CD4-positive, alpha-beta T cell treated with Interleukin-2 at 100 ng/mL for 4 hours (primary cell): ENCODE data around the gene AKAP6.

Experiments used
- DNase-seq: peaks from one replicate; pipeline ENCODE4 v3.0.0-alpha.2; 2020; ENCODE audit warnings: low spot score

AKAP6 gene

DNA sequence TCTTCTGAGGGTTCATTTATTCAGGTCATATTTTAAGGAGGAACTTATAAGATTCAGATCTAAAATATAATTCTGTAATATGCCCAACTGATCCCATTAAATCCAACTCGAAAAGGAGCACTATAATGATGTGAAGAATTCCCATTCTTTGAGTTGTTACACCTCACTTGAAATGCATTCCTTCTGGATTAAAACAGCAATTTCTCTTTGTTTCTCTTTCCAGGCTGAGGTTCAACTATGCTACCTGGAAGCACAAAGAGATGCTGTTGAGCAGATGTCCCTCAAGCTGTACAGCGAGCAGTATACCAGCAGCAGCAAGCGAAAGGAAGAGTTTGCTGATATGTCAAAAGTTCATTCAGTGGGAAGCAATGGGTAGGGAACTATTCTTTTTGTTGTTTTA, 349.0 kb downstream of the AKAP6 start:
- DNase-seq, result no peak

DNA sequence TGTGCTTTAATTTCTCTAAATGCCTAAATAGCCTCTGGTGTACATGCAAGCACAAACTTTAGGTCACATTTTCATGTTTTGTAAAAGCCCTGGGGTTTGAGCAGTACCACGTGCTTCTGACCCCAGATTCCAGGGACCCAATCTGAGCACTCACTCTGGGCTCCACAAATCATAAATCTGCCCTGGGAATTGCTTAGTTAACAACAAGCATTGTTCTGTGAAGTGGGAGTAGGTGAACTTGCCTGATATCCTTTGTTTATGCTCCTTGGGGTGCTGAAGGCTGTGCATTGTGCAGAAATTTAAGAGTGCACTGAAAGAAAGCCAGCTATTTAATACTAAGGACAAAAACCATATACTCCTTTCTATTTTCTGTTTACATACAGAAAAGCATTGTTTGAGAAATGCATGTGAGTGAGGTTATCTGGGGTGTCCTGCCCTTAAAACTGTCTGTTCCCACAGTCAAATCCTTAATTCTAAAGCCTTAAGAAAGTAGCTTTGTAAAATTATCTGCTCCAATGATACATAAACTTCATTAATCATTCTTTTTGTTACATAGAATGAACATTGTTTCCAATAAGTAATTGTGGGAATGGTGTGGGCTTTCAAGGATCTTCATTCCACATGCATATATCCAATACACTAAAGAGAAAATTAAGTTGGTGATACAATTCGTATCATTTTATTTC, 351.0 kb downstream of the AKAP6 start:
- no peak for DNase-seq

DNA sequence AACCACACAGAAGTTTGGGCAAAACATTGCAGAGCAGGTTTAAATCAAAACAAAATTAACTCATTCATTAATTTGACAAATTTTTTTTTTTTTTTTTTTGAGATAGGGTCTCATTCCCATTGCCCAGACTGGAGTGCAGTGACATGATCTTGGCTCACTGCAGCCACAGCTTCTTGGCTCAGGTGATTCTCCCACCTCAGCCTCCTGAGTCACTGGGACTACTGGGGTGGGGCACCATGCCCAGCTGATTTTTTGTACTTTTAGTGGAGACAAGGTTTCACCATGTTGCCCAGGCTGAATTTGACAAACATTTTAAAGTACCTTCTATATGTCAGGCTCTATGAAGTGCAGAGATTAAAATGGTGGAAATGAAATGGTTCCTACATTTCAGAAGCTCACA, 352.5 kb downstream of the AKAP6 start:
- DNase-seq, result no peak

DNA sequence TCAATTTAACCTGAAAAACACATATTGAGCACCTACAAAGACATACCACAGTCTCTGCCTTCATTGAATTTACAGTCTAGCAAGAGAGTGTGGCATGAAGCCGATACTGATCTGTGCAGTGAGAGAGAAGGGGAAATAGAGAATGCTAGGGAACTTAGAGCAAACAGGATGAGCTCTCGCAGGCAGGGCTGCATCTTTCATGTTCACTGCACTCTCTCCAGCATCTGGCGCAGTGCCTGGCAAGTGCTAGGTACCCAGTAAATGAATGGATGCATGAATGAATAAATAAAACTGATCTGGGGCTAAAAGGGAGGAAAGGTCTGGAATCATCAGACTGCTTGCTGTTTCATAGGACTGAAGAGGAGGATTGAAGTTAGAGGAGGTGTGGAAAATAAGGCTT, 353.1 kb downstream of the AKAP6 start:
- DNase-seq, result no peak

DNA sequence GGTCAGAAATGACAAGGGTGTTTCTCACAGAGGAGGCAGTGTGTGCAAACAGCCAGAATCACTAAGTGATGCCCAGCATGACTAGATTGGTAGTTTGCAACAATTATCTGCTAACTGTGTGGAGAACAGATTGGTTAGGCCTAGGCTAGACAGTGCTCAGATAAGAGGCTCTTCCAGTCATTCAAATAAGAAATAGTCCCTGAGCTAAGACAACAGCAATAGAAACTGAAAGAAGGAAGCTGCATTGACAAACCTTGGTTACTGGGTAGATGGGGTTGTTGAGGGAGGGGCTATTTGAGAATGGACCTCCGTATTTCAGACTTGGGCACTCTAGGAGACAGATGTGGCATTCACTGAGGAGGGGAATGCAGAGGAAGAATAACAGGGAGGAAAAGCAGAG, 354.6 kb downstream of the AKAP6 start:
- DNase-seq, result no peak

DNA sequence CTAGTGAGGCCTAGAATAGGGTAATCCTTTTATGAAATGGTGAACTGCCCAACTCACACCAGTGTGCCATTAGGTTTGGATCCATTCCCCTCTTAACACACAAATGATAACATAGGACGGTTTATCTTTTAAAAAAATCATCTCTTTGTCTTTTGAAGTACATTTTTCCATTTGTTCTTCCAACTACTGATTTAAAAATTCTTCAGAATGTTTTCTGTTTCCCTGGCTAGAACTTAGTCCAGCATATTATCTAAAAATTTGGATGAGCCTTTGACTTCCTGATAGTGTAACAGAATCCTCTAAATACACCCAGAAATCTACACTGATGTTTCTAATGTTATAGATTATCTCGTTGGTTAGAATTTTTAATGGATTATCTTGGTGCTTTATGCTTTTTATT, 359.8 kb downstream of the AKAP6 start:
- DNase-seq, result no peak

DNA sequence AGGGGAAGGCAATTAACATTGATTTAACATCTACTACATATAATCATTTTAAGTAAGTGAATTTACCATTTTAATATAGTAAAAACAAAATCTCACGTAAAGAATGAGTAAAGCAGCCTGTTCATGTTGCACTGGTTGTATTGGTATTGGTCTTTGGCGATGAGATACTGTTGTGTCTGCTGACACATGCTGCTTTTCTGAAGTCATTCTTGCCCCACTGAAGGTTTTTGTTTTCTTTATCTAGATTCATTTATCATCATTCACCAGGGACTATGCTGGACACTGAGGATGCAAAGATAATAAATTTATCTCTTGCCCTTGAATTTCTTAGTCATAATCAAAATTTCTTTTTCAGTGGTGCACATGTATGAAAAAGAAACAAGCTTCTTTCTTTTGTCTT, 363.3 kb downstream of the AKAP6 start:
- no peak for DNase-seq

DNA sequence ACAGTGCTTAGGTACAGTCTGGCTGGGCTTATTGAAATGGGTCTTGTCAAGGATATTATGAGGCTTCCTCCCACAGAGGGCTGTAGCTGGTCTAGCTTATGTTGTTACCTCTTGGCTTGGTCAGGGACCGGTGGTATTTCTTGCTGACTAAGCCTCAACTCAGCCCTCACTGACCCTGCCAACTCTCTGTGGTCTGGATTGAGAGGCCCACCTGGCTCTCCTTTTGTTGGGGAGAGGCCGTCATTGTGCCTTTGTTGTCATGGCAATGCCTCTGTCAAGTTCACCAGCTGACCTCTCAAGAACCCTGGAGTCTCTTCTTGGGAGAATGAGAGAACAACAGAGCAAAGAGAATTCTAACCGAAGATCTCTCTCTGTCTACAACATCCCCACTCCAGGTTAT, 364.0 kb downstream of the AKAP6 start:
- DNase-seq, result no peak

DNA sequence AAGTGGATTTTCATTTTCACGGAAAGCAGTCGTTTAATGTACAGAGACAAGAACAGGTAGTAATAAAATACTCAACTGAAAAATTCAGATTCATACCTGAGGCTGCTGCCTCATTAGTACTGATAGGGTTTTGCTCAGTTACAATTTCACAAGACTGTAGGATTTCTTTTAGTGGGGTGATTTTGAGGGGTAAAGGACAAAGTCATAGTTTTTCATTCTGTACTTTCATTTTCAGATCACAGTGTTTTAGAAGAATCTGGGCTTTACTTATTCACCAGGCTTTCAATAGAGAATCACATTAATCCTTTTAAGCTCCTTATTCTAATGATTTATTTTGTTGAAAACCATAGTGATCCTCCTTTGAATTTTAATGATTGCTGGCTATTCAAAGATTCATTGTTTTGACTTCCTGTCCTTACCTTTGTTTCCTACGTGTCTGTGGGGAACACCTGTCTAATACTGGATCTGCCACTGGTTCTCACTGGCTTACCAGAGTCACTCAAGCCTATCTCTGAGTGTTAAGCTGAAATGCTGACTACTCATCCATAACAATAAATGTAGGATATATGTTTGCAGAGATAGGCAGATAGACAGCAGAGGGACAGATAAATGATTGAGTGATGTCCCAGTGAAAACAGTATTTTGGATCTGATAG, 365.8 kb downstream of the AKAP6 start:
- DNase-seq, result no peak

DNA sequence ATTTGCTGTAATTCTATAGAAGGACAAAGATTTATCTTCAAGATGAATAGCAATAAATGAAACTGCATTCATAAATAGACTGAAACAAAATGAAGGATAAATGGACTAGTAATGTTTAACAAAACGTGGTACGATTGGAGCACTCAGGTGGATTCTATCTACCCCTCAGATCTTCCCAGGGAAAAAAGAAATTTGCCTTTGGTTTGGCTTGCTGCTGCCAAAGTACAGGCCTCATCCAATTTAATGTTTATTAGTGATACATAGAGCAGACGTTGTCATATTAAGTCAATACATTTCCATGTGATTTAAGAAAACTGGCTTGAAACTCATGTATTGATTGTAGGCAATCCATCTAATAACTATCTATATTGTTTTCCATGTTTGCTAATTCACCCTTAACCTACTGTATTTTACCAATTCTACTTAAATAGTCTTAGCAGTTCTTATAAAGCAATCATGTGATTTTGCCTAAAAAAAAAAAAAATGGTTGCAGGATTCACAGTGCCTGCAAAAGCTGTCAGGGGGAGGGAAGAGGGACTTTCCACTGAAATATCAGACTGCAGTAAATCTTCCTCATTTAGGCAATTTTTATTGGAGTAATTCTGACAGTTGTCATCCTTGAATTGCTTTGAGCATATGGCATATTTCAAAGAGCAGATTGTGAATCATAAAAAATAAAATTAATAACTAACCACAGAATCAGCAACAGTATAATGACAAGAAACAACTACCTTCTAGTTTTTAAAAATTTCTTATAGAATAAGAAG, 367.4 kb downstream of the AKAP6 start:
- DNase-seq, result no peak

DNA sequence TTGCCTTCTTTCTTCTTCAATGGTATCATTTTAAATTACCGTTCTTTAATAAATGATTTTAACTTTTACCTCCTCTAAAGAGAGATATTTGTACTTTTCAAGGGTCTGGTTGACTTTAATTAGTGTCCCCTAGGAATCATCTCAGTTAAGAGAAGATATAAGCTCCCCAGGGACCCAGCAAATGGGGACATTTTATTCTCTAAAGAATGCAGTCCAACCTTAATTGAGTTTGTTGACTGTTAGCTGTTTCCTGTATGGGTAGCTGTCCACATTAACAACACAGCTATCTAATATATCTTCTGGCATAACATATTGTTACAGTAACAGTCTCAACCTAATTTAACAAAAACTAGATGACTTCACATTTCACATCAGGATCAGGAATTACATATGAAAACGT, 368.0 kb downstream of the AKAP6 start:
- DNase-seq, result no peak

DNA sequence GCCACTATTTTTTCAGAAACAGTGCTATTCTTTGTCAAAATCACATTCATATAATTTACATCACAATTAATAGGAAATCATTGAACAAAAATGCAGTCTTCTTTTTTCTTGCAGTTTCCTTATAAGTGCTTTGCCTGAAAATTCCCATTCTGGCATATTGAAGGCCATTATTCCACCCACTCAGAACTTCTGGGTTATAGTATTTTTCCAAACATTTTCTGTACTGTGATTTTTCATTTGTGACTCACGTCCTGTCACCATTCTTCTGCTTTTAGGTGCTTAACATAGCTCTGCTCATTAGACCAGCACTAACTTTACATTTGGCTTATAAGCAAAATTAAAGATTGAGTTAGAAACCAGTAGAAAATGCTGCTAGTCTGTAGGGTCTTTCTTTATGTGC, 368.6 kb downstream of the AKAP6 start:
- DNase-seq, result no peak

DNA sequence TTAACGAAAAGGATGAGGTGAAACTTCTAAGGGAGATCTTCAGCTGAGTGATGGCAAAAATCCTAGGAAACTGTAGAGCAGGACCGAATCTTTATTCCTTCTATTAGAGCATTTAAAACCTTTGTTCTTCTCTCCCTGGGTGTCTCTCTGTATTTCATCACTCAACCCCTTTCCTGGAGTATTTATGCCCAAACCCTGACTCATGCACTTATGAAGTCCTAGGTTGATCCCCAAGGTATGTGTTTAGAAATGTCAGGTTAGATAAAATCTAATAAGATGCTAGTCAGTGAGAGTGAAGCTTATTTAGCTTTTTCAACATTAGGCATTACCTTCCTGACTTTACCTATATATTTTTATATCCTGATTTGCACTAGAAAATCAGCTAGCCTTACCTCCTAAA, 369.7 kb downstream of the AKAP6 start:
- no peak for DNase-seq

DNA sequence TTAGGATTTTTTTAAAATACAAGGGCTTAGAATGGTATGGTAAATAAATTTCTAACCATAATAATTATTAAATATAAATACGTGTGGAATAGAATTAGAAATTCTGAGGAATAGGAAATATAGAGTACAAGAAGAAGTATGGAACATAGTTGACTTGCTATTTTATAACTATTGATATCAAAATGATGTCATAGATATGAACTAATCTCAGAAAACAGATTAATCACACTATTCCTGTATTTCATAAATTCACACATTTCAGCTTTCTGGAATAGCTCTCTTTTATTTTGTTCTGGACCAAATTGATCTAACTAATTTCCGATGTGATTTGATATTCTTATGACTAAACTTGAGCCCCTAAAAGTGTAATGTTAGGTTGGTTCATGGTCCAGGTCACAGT, 372.4 kb downstream of the AKAP6 start:
- DNase-seq, result no peak

DNA sequence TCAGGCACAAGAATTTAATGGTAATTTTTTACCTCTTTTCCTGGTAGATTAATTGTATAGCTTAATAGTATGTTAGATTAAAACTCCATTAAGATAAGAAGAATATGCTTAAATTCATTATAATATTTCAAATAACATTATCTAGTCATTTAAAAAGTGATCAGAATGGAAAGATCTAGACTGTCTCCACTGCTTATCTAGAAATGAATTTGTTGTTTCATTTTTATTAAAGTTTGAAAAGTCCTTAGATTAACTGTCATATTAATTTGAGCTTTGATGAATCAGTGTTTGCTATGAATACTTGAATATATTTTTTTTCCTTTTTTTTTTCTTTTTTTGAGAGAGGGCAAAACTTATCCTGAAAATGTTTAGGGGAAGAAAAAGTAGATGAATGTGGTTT, 373.0 kb downstream of the AKAP6 start:
- no peak for DNase-seq

DNA sequence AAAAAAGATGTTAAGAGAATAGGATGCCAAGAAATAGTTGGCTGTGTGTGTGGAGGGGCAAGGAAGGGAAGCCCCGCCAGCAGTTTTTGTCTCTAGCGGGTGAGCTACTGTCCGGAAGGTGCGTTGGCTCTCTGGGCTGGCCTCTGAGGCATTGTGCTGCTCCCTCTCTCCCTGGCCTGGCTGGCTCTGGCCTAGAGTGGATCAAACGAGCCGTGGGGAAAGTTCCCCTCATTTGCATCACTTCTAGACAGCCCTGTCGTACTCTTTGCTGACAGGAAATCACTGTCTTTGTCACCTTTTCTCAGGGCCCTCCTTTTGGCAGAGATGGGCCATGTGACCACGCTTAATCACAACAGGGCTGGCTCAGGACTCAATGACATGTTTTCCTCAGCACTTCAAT, 373.5 kb downstream of the AKAP6 start:
- peak; percentile 22 for DNase-seq

DNA sequence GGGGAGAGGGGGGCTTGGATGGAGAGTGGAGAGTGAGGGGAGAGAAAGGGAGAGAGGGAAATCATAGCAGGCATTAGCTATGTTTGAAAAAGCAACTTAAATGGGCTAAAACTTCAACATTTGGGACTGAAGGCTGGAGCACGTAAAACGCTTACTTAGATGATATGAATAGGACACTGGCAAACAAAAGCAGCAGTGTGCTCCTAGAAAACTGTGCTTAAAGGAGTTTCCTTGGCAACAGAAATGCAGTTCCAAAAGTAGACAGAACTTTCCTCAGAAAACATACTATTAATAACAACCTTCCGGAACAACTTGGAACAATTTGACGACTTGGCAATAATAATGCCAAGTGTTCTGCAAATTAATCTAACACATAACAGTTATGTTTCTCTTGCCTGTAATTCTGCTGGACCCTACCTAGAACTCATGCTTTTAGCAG, 374.1 kb downstream of the AKAP6 start:
- DNase-seq, result no peak

DNA sequence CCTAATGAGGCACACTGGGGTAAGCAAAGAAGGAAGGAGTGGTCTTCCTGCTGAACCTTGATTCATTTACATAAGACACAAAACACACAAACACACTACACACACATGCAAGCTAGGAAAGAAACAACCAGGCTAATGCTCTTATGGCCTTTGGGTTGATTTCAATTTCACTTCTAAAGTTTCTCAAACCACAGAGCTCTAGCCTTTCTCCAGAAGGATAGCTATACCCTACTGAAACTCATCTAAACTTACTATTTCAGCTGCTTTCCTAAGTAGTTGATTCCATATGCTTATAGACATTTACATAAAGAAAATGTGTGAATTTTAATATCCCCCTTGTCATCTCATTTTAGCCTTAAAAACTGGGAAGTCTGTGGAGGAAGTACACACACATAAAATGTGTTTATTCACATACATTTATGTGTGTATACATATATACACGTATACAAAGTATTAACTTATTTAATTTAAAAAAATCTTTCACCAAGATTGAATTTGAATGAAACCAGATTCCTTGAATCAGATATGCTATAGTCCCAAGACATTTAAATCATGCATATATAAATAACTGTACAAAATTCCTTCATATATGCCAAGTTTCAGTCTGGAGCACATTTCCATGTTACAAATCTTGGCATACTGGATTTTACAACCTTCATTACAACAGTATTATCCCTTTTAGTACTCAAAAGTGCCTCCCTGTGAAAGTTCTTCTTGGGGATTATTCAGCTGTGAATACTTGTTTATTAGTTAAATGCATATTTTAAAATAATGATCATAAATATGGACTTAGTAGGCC, 377.8 kb downstream of the AKAP6 start:
- DNase-seq, result no peak

DNA sequence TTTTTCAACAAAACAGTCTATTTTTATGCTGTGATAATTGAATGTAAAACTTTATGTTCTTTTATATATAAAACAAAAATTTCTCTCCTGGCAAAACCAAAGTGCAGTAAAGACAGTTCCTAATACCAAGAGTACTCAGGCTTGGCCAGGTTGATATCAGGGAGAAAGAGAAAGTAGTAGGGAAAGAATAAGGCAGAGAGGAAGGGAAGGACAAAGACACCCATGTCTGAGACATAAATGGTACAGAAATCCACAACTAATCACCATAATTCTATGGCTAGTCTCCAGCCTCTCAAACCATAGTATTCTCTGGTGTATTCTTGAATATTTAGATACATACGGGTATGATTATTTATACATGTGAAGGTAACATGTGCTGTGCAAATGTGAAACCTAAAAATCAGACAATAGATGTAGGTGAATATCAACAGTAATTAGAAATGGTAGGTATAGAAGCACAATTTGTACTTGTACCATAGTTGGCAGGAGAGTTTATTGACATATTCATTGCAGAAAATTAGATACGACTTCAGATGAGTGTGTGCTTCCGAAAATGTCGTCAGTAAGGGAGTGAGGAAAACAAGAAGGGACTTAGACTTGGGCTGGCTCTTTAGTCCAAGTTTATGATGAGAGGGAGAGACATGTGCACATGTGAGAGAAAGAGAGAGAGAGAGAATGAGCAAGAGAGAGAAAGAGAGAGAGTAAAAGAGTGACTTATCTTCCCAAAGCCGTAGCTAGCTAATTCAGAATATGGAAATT, 378.8 kb downstream of the AKAP6 start:
- DNase-seq, result no peak

DNA sequence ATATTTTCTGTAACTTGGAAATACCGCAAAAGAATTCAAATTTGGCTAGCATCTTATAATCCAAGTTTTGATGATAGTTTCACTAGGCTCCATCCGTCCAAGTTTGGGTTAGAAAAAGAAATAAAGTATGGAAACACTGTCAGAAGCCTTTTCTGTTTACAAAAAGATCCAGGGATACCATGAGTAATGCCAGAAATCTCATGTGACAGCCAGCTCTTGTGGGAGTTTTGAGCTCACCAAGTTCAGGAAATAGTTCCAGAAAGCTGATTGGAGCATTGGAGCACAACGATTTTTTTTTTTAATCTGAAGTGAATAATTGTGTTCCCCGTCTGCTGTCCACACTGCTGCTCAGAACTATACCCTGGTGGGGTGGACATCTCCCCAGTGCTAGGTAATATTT, 379.9 kb downstream of the AKAP6 start:
- no peak for DNase-seq

DNA sequence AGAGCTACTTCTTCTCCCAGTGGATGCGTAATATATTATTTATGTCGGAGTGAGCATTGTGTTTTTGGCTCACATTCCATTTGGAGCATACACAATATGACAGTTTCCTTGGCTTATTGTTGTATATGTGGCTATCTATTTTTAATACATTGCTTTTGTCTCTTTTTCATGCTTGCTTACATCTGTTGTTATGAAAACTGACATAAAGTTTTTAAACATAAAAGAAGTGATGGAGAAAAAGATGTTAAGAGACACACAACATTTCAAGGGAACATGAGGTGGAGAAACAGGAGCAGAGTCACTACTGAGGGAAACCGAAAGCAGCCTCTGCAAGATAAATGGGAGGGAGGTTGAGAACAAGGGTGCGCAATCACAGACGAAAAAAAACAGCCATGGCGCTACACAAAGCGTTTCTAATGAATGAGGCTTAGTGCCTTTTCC, 381.2 kb downstream of the AKAP6 start:
- no peak for DNase-seq
